Non-pigmented ciliary epithelial cell (primary cell): Measurements from ENCODE around the gene KRTAP29-1.
"Not testable (repeated sequence)": the region's sequence is repeated elsewhere in the genome, so short reads cannot be mapped to it uniquely, and the experiment has no call there.

ENCODE experiments used
- DNase-seq: peaks from one replicate; pipeline ENCODE4 v3.0.0-alpha.2; 2010; ENCODE audit warnings: low read depth

KRTAP29-1 gene

DNA sequence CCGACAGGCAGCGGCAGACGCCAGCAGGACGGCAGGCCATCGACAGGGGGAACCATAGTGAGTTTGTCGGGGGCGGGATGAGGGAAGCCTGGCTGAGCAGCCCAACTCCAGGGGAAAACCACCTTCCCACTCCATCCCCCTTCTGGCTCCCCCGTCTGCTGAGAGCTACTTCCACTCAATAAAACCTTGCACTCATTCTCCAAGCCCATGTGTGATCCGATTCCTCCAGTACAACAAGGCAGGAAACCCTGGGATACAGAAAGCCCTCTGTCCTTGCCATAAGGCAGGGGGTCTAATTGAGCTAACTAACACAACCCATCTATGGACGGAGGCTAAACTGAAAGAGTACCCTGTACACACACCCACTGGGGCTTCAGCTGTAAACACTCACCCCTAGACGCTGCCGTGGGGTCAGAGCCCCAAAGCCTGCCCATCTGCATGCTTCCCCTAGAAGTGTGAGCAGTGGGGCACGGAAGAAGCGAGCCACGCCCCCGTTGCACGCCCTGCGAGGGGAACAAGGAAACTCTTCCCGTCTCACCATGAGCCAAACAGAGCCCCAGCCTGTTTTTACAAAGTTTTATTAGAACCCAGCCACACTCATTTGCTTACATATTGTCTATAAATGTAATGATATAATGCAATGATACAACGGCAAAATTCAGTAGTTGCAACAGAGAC is 4.1 kb downstream of the KRTAP29-1 start:
- DNase-seq = no peak

GRCh38 chr17:41296846-41297245 is 5.8 kb downstream of the KRTAP29-1 start:
- DNase-seq = no peak

- no peak for DNase-seq
Observed at GRCh38 chr17:41294016-41294415, 8.6 kb downstream of the KRTAP29-1 start.

- DNase-seq = no peak
Observed at GRCh38 chr17:41287050-41287449, 15.6 kb downstream of the KRTAP29-1 start.

DNA sequence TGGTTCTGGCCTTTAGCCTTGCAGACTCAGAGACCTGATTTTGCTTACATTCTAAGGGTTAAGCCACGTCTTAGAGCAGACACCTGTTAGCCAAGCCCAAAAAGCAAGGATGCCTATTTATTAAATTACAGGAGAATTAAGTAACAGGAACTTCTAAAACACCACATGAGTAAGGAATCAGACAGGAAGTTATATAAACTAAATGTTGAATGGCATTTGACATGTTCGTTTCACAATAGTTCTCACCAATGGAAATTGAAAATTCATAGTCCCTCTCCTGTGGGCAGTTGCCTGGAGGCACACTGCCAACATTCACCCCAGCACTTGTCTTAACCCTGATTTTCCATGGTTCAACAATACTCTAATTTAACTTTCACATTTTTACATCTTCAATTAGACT is 18.1 kb downstream of the KRTAP29-1 start:
- no peak for DNase-seq

DNA sequence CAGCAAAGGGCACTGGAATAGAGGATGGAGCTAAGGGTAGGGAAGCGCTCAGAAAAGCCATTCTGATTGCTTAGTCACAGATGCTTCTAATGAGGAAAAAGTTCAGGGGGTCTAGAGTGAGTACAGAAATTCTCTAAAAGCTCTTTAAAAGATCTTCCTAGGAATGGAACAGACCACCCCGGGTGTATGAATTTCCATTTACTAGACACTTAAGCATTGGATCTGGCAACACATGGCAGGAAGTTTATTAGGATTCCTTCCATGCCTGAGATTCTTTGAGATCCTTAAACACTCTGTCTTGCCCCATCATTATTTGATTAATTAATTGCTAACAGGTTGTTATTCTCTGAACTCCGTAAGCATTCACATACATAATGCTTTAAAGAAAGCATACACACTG is 18.6 kb downstream of the KRTAP29-1 start:
- no peak for DNase-seq

DNA sequence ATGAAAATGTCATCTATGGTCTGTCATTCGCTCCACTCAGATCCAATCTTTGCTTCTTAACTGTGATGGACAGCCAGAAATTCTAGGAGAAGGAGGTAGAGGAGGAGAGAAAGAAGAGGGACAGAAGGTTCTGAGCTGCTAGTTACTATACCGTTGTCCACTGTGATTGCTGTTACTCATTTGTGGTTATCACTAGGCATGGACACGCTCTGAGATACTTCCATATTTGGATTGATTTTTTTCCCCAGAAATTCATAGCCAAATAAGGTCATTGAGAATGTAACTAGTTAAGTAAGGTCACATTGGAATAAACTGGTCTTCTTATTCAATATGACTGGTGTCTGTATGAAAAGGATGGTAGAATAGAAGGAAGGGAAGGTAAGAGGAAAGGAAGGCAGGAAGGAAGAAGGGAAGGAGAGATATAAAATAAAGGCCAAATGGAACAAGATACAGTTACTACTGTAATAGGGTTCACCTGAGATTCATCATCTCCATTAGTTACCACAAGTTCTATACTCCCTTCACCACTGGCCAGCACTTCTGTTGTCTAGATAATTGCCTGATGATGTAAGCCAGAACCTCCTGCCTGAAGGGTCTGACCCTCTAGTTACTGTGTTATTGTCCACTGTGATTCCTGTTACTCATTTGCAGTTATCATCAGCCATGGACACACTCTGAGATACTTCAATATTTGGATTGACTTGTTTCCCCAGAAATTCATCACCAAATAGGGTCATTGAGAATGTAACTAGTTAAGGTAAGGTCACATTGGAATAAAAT is 24.3 kb downstream of the KRTAP29-1 start:
- no peak for DNase-seq

GRCh38 chr17:41275648-41276190 is 26.9 kb downstream of the KRTAP29-1 start, which contains the start of gene KRTAP9-7:
TSS of gene KRTAP9-7 (plus strand) at chr17:41275698. CDS start at chr17:41275698, 0 bp downstream.
- not testable (repeated sequence) for DNase-seq

DNA sequence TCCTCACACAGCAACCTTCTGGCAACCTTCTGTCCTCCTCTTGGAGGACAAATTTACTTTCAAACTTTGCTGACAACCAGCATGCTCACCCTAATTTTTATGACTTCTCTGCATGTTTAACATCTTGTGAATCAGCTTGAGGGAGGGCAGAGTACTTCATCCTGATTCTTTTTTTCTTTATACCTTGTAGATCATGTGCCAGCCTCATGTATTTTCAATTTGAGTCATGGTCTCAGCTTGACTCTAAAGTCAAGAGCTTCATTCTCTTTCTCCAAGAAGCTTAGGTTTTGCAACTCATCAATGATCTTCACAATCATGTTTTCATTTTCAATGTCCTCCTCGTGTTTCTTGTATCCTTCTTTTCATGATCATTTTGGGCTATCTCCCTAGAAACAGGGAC is 30.8 kb downstream of the KRTAP29-1 start:
- no peak for DNase-seq

GRCh38 chr17:41271323-41271722 is 31.3 kb downstream of the KRTAP29-1 start:
- DNase-seq = not testable (repeated sequence)

GRCh38 chr17:41267711-41268110 is 34.9 kb downstream of the KRTAP29-1 start:
- no peak for DNase-seq

- DNase-seq = no peak
Observed at GRCh38 chr17:41265078-41265477, 37.6 kb downstream of the KRTAP29-1 start, which contains the start of gene KRTAP9-6. TSS of gene KRTAP9-6 (plus strand) at chr17:41265378. CDS start at chr17:41265378, 0 bp downstream.

DNA sequence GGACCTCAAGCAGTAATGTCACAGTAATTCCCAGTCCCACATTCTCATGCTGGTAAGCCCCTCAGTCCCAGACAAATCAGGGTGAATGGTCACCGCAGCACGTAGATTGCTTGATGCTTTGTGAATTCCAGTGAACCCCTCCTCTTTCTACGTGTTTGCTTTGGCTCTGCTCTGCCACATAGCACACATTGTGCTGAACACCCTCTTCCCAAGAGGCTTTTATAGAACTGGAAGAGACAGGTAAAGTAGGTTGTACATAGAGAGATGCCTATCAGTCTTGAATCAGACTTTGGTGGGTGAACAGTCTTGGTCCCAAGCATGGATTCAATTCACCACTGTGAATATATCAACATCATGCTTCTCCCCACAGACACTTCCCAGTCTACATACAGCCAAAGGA is 38.1 kb downstream of the KRTAP29-1 start:
- DNase-seq = no peak

GRCh38 chr17:41263212-41263611 is 39.4 kb downstream of the KRTAP29-1 start:
- DNase-seq = no peak

- DNase-seq = no peak
Observed at GRCh38 chr17:41258406-41258805, 44.2 kb downstream of the KRTAP29-1 start.

DNA sequence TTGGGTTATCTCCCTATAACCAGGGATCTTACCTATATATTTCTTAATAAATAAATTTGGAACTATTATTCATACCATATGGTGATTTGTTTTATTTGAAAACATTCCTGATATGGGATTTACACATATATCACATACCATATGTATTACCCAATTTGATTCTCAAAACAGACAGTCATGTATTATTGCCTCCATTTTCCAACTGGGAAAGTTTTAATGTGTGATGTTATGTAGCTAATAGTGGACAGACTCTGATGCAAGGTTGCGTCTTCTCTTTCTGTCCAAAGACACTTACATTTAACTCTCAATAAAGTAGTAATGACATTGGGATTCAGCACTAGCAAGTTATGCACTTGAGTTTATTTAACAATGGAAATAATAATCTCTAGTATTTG is 46.4 kb downstream of the KRTAP29-1 start:
- no peak for DNase-seq

- DNase-seq = not testable (repeated sequence)
Observed at GRCh38 chr17:41255381-41256290, 47.0 kb downstream of the KRTAP29-1 start, which contains the start of gene KRTAP9-9. TSS of gene KRTAP9-9 (plus strand) at chr17:41255384.

- no peak for DNase-seq
Observed at GRCh38 chr17:41254861-41255260, 47.8 kb downstream of the KRTAP29-1 start.
